HUDEP-2 (cell line): Measurements from ENCODE around the gene CDH23.
"Not testable (repeated sequence)": the region's sequence is repeated elsewhere in the genome, so short reads cannot be mapped to it uniquely, and the experiment has no call there.

Experiments used
- DNase-seq, 76 experiments: peaks; one replicate each; lab custom pipeline; 2025; ENCODE audit not compliant: unreplicated experiment in 76 of 76; lab: John Stamatoyannopoulos, UW

The CDH23 gene

GRCh38 chr10:71396711-71397295 lies at the start of gene CDH23:
Gene CDH23 (plus strand): TSS chr10:71396920. CDS start chr10:71439832, 42,912 bp downstream.
- DNase-seq = no peak

- DNase-seq = no peak
Observed at GRCh38 chr10:71347587-71348395, 48.9 kb upstream of the CDH23 start.

- no peak for DNase-seq
Observed at GRCh38 chr10:71348850-71349249, 47.9 kb upstream of the CDH23 start.

- DNase-seq = no peak
Observed at GRCh38 chr10:71349406-71349805, 47.3 kb upstream of the CDH23 start.

- no peak for DNase-seq
Observed at GRCh38 chr10:71351087-71351486, 45.6 kb upstream of the CDH23 start.

GRCh38 chr10:71351628-71352319 lies 44.9 kb upstream of the CDH23 start:
- DNase-seq = no peak

GRCh38 chr10:71353639-71354038 lies 43.1 kb upstream of the CDH23 start:
- no peak for DNase-seq

GRCh38 chr10:71354776-71355175 lies 41.9 kb upstream of the CDH23 start:
- DNase-seq = no peak

GRCh38 chr10:71355886-71356285 lies 40.8 kb upstream of the CDH23 start:
- no peak for DNase-seq

GRCh38 chr10:71357792-71358265 lies 38.9 kb upstream of the CDH23 start:
- DNase-seq = no peak

GRCh38 chr10:71358277-71358676 lies 38.4 kb upstream of the CDH23 start:
- DNase-seq = no peak

GRCh38 chr10:71358906-71359305 lies 37.8 kb upstream of the CDH23 start:
- DNase-seq = not testable (repeated sequence)

- peak in 38 of 76 experiments; percentile 6 to 72 (median 32) for DNase-seq
Observed at GRCh38 chr10:71359364-71360046, 37.2 kb upstream of the CDH23 start.

GRCh38 chr10:71360735-71361134 lies 36.0 kb upstream of the CDH23 start:
- DNase-seq = no peak

GRCh38 chr10:71361581-71361980 lies 35.1 kb upstream of the CDH23 start:
- no peak for DNase-seq

GRCh38 chr10:71362141-71362540 lies 34.6 kb upstream of the CDH23 start:
- DNase-seq = no peak

GRCh38 chr10:71363936-71364335 lies 32.8 kb upstream of the CDH23 start:
- DNase-seq = no peak

- no peak for DNase-seq
Observed at GRCh38 chr10:71365366-71365765, 31.4 kb upstream of the CDH23 start.

GRCh38 chr10:71366690-71367089 lies 30.0 kb upstream of the CDH23 start:
- no peak for DNase-seq

- DNase-seq = no peak
Observed at GRCh38 chr10:71367271-71367670, 29.4 kb upstream of the CDH23 start.

GRCh38 chr10:71368176-71368575 lies 28.5 kb upstream of the CDH23 start:
- no peak for DNase-seq
